GM18507 (cell line): ENCODE measurements around the gene ZBTB5.
A peak's percentile ranks its signal among the peaks of the same experiment; 100 is the strongest.
"Not testable (repeated sequence)": the region's sequence is repeated elsewhere in the genome, so short reads cannot be mapped to it uniquely, and the experiment has no call there.

ENCODE experiments used
- DNase-seq: peaks from one replicate; pipeline ENCODE4 v3.0.0; 2011; ENCODE audit warnings: low read depth; ENCODE audit not compliant: insufficient read length; ENCODE audit errors: extremely low spot score
- FAIRE-seq: peaks from 2 replicates; lab custom pipeline; 2011; peaks lifted over from hg19 to GRCh38; lab: Jason Lieb, UNC

Gene ZBTB5

GRCh38 chr9:37465249-37466036, at the start of gene ZBTB5:
Gene ZBTB5 (minus strand): TSS chr9:37465450. CDS start chr9:37442551, 22,899 bp downstream.
- DNase-seq (peak; percentile 94), FAIRE-seq (peak; percentile 98)

- FAIRE-seq (no peak), DNase-seq (no peak)
Observed at GRCh38 chr9:37514999-37515398, 49.7 kb upstream of the ZBTB5 start.

- not testable (repeated sequence) for FAIRE-seq
Observed at GRCh38 chr9:37514415-37514814, 49.2 kb upstream of the ZBTB5 start.

GRCh38 chr9:37512437-37512836, 47.2 kb upstream of the ZBTB5 start:
- FAIRE-seq (no peak), DNase-seq (no peak)

More at GRCh38 chr9:37514415-37514814, 49.2 kb upstream of the ZBTB5 start:
- not testable (repeated sequence) for DNase-seq

GRCh38 chr9:37511016-37512010, 46.1 kb upstream of the ZBTB5 start:
- peak; percentile 9 for FAIRE-seq

GRCh38 chr9:37510053-37510452, 44.8 kb upstream of the ZBTB5 start:
- not testable (repeated sequence) for FAIRE-seq

More at GRCh38 chr9:37511016-37512010, 46.1 kb upstream of the ZBTB5 start:
- DNase-seq, result no peak

GRCh38 chr9:37509536-37509935, 44.3 kb upstream of the ZBTB5 start:
- DNase-seq (no peak), FAIRE-seq (no peak)

More at GRCh38 chr9:37510053-37510452, 44.8 kb upstream of the ZBTB5 start:
- DNase-seq, result not testable (repeated sequence)

- DNase-seq (no peak), FAIRE-seq (no peak)
Observed at GRCh38 chr9:37508834-37509206, 43.6 kb upstream of the ZBTB5 start.

- FAIRE-seq (no peak), DNase-seq (no peak)
Observed at GRCh38 chr9:37508135-37508833, 43.0 kb upstream of the ZBTB5 start.

- no peak for FAIRE-seq
- DNase-seq, result no peak
Observed at GRCh38 chr9:37507566-37508134, 42.4 kb upstream of the ZBTB5 start.

- FAIRE-seq (no peak), DNase-seq (no peak)
Observed at GRCh38 chr9:37504605-37505004, 39.4 kb upstream of the ZBTB5 start.

- no peak for FAIRE-seq
Observed at GRCh38 chr9:37503736-37504135, 38.5 kb upstream of the ZBTB5 start.

GRCh38 chr9:37501957-37502596, 36.8 kb upstream of the ZBTB5 start:
- FAIRE-seq (no peak), DNase-seq (no peak)

More at GRCh38 chr9:37503736-37504135, 38.5 kb upstream of the ZBTB5 start:
- DNase-seq, result no peak

- FAIRE-seq (no peak), DNase-seq (no peak)
Observed at GRCh38 chr9:37499297-37499696, 34.0 kb upstream of the ZBTB5 start.

- FAIRE-seq, result no peak
- no peak for DNase-seq
Observed at GRCh38 chr9:37498457-37498856, 33.2 kb upstream of the ZBTB5 start.

GRCh38 chr9:37497320-37497719, 32.1 kb upstream of the ZBTB5 start:
- DNase-seq (no peak), FAIRE-seq (no peak)

- no peak for DNase-seq
- no peak for FAIRE-seq
Observed at GRCh38 chr9:37496020-37496419, 30.8 kb upstream of the ZBTB5 start.

- DNase-seq (no peak), FAIRE-seq (no peak)
Observed at GRCh38 chr9:37495571-37495970, 30.3 kb upstream of the ZBTB5 start.

GRCh38 chr9:37491939-37492338, 26.7 kb upstream of the ZBTB5 start:
- DNase-seq (no peak), FAIRE-seq (no peak)
